K562 (cell line): ENCODE measurements around the gene OBP2A. TPM values are rescaled to one million over a fixed set of nuclear protein-coding genes. Genes with fewer than 3 reads are reported as not detected.
A peak's percentile ranks its signal among the peaks of the same experiment; 100 is the strongest.

ENCODE experiments used
- ATAC-seq: fragments of 200-7000 bp; cut with Tn5 transposase; 3 replicates; pipeline ENCODE4 v1.9.1; 2020; ENCODE audit warnings: moderate library complexity
- BruUV-seq: library from RNA; stranded (reverse); fragments of 400-500 nt; replicated peaks from 2 replicates; lab custom pipeline; 2021; lab: Mats Ljungman, UMichigan
- CTCF ChIA-PET: fragments of 300-600 bp; formaldehyde crosslinking; extraction: SDS; loops from one replicate; lab custom pipeline; 2021; ENCODE audit warnings: low intra/inter-chr PET ratio; lab: Yijun Ruan, JAX
- POLR2A ChIA-PET: fragments of 300-600, 350-650 bp; sonication (Branson Sonifier 250); formaldehyde crosslinking; extraction: SDS; loops from one replicate; lab custom pipeline; 2021; ENCODE audit warnings: antibody characterized with exemption, inconsistent platforms; lab: Yijun Ruan, JAX
- DNase-seq, 4 experiments: peaks; one replicate each; pipeline versions ENCODE4 v3.0.0 to v3.0.0-alpha.2; 2011 to 2018; ENCODE audit warnings: low spot score in 3 of 4, mixed read lengths in 3 of 4; ENCODE audit errors: extremely low read depth in 1 of 4
- FAIRE-seq: peaks from 2 replicates; lab custom pipeline; 2011; peaks lifted over from hg19 to GRCh38; lab: Jason Lieb, UNC
- H2AFZ ChIP-seq: 2 replicates; pipeline ENCODE4 v1.6.0; 2011; ENCODE audit warnings: low read depth, low read length, control low read depth, inconsistent platforms
- H3K27ac ChIP-seq: fragments of 200-600 bp; 3 replicates; pipeline ENCODE4 v1.8.0; 2011; ENCODE audit warnings: low read depth, mild to moderate bottlenecking, control low read depth, inconsistent platforms, low read length, moderate library complexity, mixed read lengths; ENCODE audit errors: extremely low read depth
- H3K27me3 ChIP-seq, 2 experiments: fragments of 300-600 bp in 1 of 2; 2 replicates in 1 of 2; 3 replicates in 1 of 2; pipeline versions ENCODE4 v1.6.0 to v1.8.0; 2011; ENCODE audit warnings: inconsistent platforms in 2 of 2, low read length in 2 of 2, mild to moderate bottlenecking in 1 of 2, mixed read lengths in 1 of 2, moderate library complexity in 1 of 2; ENCODE audit not compliant: control insufficient read depth in 2 of 2, insufficient read depth in 2 of 2
- H3K36me3 ChIP-seq: fragments of 300-600 bp; 3 replicates; pipeline ENCODE4 v1.8.0; 2011; ENCODE audit warnings: mild to moderate bottlenecking, low read length, inconsistent platforms; ENCODE audit not compliant: control insufficient read depth, insufficient read depth
- H3K4me1 ChIP-seq, 2 experiments: fragments of 200-600 bp in 1 of 2; replicated peaks in 1 of 2; 2 replicates in 1 of 2; 3 replicates in 1 of 2; pipeline versions ENCODE4 v1.5.1 to v1.8.0; 2011; ENCODE audit warnings: inconsistent platforms in 2 of 2, low read length in 2 of 2, mild to moderate bottlenecking in 1 of 2, mixed read lengths in 1 of 2, moderate library complexity in 1 of 2; ENCODE audit not compliant: control insufficient read depth in 2 of 2, insufficient read depth in 2 of 2
- H3K4me2 ChIP-seq: 2 replicates; pipeline ENCODE4 v1.6.1; 2011; ENCODE audit warnings: low read length, control low read depth, inconsistent platforms, mixed read lengths; ENCODE audit not compliant: insufficient read depth
- H3K4me3 ChIP-seq: fragments of 200-600 bp; sonication (generic), shearing (Covaris generic); 2 replicates; pipeline ENCODE4 v1.5.1; 2016; ENCODE audit warnings: control low read depth, inconsistent platforms
- H3K79me2 ChIP-seq: fragments of 200-600 bp; 3 replicates; pipeline ENCODE4 v1.8.0; 2011; ENCODE audit warnings: low read length, inconsistent platforms; ENCODE audit not compliant: control insufficient read depth, insufficient read depth
- H3K9ac ChIP-seq, 2 experiments: 2 replicates each; pipeline versions ENCODE4 v1.6.0 to v1.6.1; 2011; ENCODE audit warnings: low read depth in 2 of 2, low read length in 2 of 2, control low read depth in 1 of 2, inconsistent platforms in 1 of 2, mild to moderate bottlenecking in 1 of 2, mixed read lengths in 1 of 2; ENCODE audit not compliant: insufficient read depth in 1 of 2
- H3K9me1 ChIP-seq: one replicate; pipeline ENCODE4 v1.6.0; 2011; ENCODE audit warnings: inconsistent platforms, mild to moderate bottlenecking, low read length, moderate library complexity; ENCODE audit not compliant: control insufficient read depth, insufficient read depth
- H3K9me3 ChIP-seq: replicated peaks from 2 replicates; pipeline ENCODE4 v1.5.1; 2011; ENCODE audit warnings: low read depth, low read length, inconsistent platforms; ENCODE audit not compliant: control insufficient read depth, insufficient read depth
- H4K20me1 ChIP-seq: replicated peaks from 2 replicates; pipeline ENCODE4 v1.6.1; 2011; ENCODE audit warnings: low read length, inconsistent platforms, mixed read lengths; ENCODE audit not compliant: control insufficient read depth, insufficient read depth
- ARHGAP35 ChIP-seq: fragments of 450-650 bp; IDR thresholded peaks from 2 replicates; pipeline ENCODE4 v1.6.1; 2018; ENCODE audit not compliant: partially characterized antibody
- C11orf30 ChIP-seq: fragments of 450-650 bp; IDR thresholded peaks from 2 replicates; pipeline ENCODE4 v1.6.1; 2016; ENCODE audit warnings: low read depth, mild to moderate bottlenecking
- CBX3 ChIP-seq, 2 experiments: IDR thresholded peaks; 1 replicate in 1 of 2; 2 replicates in 1 of 2; pipeline ENCODE4 v1.6.1; 2012; ENCODE audit warnings: inconsistent platforms in 2 of 2, low read length in 2 of 2, borderline replicate concordance in 1 of 2, control low read depth in 1 of 2
- DIDO1 ChIP-seq: fragments of 450-650 bp; IDR thresholded peaks from 2 replicates; pipeline ENCODE4 v1.6.1; 2016; ENCODE audit warnings: low read depth, missing biosample characterization, missing genetic modification characterization
- ILK ChIP-seq: fragments of 450-650 bp; IDR thresholded peaks from 2 replicates; pipeline ENCODE4 v1.6.1; 2016; ENCODE audit warnings: missing genetic modification characterization, low read depth, mild to moderate bottlenecking, missing compliant biosample characterization, moderate library complexity, borderline replicate concordance
- KLF10 ChIP-seq: fragments of 250-450 bp; sonication (Bioruptor Pico); IDR thresholded peaks from 2 replicates; pipeline ENCODE4 v1.6.1; 2021; ENCODE audit warnings: matching md5 sums
- NFE2 ChIP-seq: IDR thresholded peaks from 2 replicates; pipeline ENCODE4 v1.6.1; 2014; ENCODE audit warnings: antibody characterized with exemption, low read depth
- NFRKB ChIP-seq: fragments of 450-650 bp; IDR thresholded peaks from 2 replicates; pipeline ENCODE4 v1.6.1; 2016; ENCODE audit warnings: low read depth
- PYGO2 ChIP-seq: fragments of 450-650 bp; IDR thresholded peaks from 2 replicates; pipeline ENCODE4 v1.6.1; 2016; ENCODE audit warnings: mild to moderate bottlenecking, missing genetic modification characterization, moderate library complexity, missing compliant biosample characterization
- SLC30A9 ChIP-seq: fragments of 250-450 bp; sonication (Bioruptor Pico); IDR thresholded peaks from 2 replicates; pipeline ENCODE4 v1.8.0; 2022; ENCODE audit warnings: mild to moderate bottlenecking, moderate library complexity
- U2AF1 ChIP-seq: fragments of 200-400 bp; formaldehyde crosslinking; optimal IDR thresholded peaks from 2 replicates; pipeline ENCODE3; 2017; ENCODE audit warnings: mild to moderate bottlenecking, low read depth, low read length, moderate library complexity
- WGBS: fragments of 100-300 bp; shearing (Covaris generic); methylation state at CpG from one replicate; pipeline ENCODE4 v1.1.6; 2016; ENCODE audit warnings: low coverage, mixed read lengths; ENCODE audit not compliant: insufficient coverage; ENCODE audit errors: missing lambda C conversion rate; 5-methylcytosine and 5-hydroxymethylcytosine counted together
- in situ Hi-C: fragments of 300-500 bp; cut with MboI; formaldehyde crosslinking; loops from 4 replicates; pipeline ENCODE4 v1.15.0; 2018; ENCODE audit warnings: inconsistent platforms, mixed read lengths
- intact Hi-C: fragments of 100-400 bp; cut with micrococcal nuclease; formaldehyde crosslinking; loops from 2 replicates; pipeline ENCODE4 v1.14.2; 2022
- polyA plus RNA-seq, 8 experiments: library from polyadenylated mRNA; depleted of rRNA in 4 of 8; stranded (reverse) in 5 of 8; unstranded in 3 of 8; fragments of >200 nt; fragmentation: Nextera tagmentation in 2 of 8; fragmentation: Illumina TruSeq in 1 of 8; extraction: Ambion mirVana in 2 of 8; extraction: Trizol in 1 of 8; gene quantifications; 2 replicates each; pipeline versions ENCODE4 v1.2.1 to v1.2.3, GENCODE V29; 2011 to 2014; ENCODE audit warnings: inconsistent platforms in 1 of 8, missing spikeins in 1 of 8
- total RNA-seq, 7 experiments: library from RNA; depleted of rRNA in 6 of 7; stranded (reverse); fragments of >200 nt in 6 of 7; fragmentation: Illumina TruSeq in 2 of 7; extraction: Trizol in 2 of 7; gene quantifications; 2 replicates each; pipeline versions ENCODE4 v1.2.1 to v1.2.3, GENCODE V29; 2011 to 2021; ENCODE audit warnings: low replicate concordance in 1 of 7
- TF ChIP-seq, protein P1 (sequence below): sonication (generic); formaldehyde crosslinking; IDR thresholded peaks from 2 replicates; pipeline ENCODE4 v1.8.0; 2022; ENCODE audit warnings: missing genetic modification reagents, mild to moderate bottlenecking, borderline replicate concordance
- TF ChIP-seq, protein P2 (sequence below): fragments of 450-650 bp; IDR thresholded peaks from 2 replicates; pipeline ENCODE4 v1.6.1; 2018; ENCODE audit warnings: mild to moderate bottlenecking, low read depth; ENCODE audit not compliant: partially characterized antibody

Gene OBP2A
- total and polyA plus RNA-seq, 9 of the 15 experiments (the other 6 are each of a cell fraction or from before 2014, with no cell fraction given): not detected

DNA sequence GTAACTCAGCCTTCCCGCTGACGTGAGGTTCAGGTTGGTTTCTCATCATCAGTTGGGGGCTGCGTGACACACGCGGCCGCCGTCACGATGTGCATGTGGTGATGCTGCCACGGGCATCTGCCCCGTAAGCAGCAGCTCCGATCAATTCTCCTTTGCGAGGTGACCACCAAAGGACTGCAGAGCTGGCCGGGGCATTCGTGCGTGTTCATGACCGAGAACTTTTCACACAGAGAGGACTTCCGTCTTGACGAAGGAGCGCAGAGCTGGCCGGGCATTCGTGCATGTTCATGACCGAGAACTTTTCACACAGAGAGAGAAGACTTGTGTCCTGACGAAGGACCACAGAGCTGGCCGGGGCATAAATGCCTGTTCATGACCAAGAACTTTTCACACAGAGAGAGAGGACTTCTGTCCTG, 28.5 kb upstream of the OBP2A start:
- Histone ChIP-seq H3K9ac (no peak overlapping the region), H3K9me1 (no peaks in the 10 kb centered on the region), H3K9me3 (no peaks in the 10 kb centered on the region), H3K36me3 (no peaks in the 10 kb centered on the region), H3K4me2 (no peak overlapping the region), H2AFZ (peak overlapping the region; percentile 4; the same call in 1 of the 2 replicates), H3K4me3 (no peak overlapping the region), H3K79me2 (no peaks in the 10 kb centered on the region), H3K27me3 (0 out of 5 replicates have a peak, but pooled peaks cover 0 to 2% of the 10 kb centered on the region in 2 experiments), H4K20me1 (no peaks in the 10 kb centered on the region), H3K27ac (no peak overlapping the region), H3K4me1 (peaks cover 5 to 22% of the 10 kb centered on the region in 2 experiments; a peak in 4 of 5 replicates)
- DNase-seq: no peak
- ATAC-seq: no peak
- WGBS: 40% methylated on average over 19 of the region's 24 CpGs
- in situ Hi-C loops: no loop called here
- no peak for FAIRE-seq
- CTCF ChIA-PET: no interaction called here
- TF ChIP-seq KLF10 (CRISPR knock-in tag): no peak
- no peak for TF ChIP-seq PYGO2 (tag)
- TF ChIP-seq NFRKB: no peak
- POLR2A ChIA-PET: interaction anchor here (1.1 kb wide), 2 partner anchors 12 to 13 kb away, joined by 3 to 4 read pairs; no protein-coding TSS in a partner anchor
- no TSS peak for BruUV-seq
- intact Hi-C loops: no loop called here

DNA sequence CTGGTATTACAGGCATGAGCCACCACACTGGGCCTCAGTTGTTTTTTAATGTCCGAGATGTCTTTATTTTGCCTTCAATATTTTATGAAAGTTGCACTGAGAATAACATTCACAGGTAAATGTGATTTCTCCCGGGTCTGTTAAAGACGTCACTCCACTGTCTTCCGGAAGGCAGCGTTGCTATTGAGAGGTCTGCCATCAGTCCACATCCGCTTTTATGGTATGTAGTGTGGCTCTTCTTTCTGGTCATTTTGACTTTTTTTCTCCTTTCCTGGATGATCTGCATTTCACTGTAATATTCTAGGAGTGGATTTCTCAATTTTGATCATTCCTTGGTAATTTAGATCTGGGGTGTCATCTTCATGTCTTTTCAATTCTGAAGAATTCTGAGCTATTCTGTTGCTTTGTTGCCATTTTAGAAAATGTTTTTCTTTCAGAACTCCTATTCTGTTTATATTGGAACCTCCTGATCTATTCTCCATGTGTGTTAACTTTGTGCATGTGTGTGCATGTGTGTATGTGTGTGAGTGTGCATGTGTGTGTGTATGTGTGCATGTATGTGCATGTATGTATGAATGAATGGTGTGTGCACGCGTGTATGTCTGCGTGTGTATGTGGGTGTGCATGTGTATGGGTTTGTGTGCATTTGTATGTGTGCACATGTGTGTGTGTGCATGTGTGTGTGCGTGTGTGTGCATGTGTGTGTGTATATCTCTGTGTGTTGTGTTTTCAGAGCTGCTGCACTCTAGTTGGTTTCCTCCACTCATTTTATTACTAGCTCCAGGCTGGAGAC, 26.6 kb upstream of the OBP2A start:
- Histone ChIP-seq H3K9me3 (no peaks in the 10 kb centered on the region), H3K27ac (no peak overlapping the region), H3K27me3 (0 out of 5 replicates have a peak, but pooled peaks cover 0 to 2% of the 10 kb centered on the region in 2 experiments), H3K9me1 (no peaks in the 10 kb centered on the region), H3K9ac (no peak overlapping the region), H3K4me1 (peaks cover 0 to 26% of the 10 kb centered on the region in 2 experiments; a peak in 2 of 5 replicates), H3K4me2 (no peak overlapping the region), H3K36me3 (no peaks in the 10 kb centered on the region), H2AFZ (no peak overlapping the region), H4K20me1 (no peaks in the 10 kb centered on the region), H3K4me3 (no peak overlapping the region), H3K79me2 (no peaks in the 10 kb centered on the region)
- DNase-seq (no peak), ATAC-seq (no peak), FAIRE-seq (peak; percentile 32)
- ChIA-PET POLR2A (interaction anchor here (1.0 kb wide), 1 partner anchor 30 kb away, joined by 3 read pairs; no protein-coding TSS in a partner anchor), CTCF (no interaction called here)
- no TSS peak for BruUV-seq
- 5% methylated on average over 10 of the region's 10 CpGs for WGBS
- intact Hi-C loops: no loop called here
- in situ Hi-C loops: no loop called here
- TF ChIP-seq SLC30A9 (CRISPR knock-in tag) (no peak), ILK (no peak), CBX3 (IDR thresholded peaks at IDR 0.05; ENCODE audit: borderline replicate concordance in 1 of 2, low read length in 2 of 2) (peak in 1 of 2 experiments; percentile 54; a peak in 1 of 3 replicates), U2AF1 (no peak), C11orf30 (no peak), ARHGAP35 (no peak), DIDO1 (tag) (no peak), NFE2 (no peak)
- TF ChIP-seq, protein P1, sequence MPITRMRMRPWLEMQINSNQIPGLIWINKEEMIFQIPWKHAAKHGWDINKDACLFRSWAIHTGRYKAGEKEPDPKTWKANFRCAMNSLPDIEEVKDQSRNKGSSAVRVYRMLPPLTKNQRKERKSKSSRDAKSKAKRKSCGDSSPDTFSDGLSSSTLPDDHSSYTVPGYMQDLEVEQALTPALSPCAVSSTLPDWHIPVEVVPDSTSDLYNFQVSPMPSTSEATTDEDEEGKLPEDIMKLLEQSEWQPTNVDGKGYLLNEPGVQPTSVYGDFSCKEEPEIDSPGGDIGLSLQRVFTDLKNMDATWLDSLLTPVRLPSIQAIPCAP (CRISPR knock-in tag): no peak
- TF ChIP-seq, protein P2, sequence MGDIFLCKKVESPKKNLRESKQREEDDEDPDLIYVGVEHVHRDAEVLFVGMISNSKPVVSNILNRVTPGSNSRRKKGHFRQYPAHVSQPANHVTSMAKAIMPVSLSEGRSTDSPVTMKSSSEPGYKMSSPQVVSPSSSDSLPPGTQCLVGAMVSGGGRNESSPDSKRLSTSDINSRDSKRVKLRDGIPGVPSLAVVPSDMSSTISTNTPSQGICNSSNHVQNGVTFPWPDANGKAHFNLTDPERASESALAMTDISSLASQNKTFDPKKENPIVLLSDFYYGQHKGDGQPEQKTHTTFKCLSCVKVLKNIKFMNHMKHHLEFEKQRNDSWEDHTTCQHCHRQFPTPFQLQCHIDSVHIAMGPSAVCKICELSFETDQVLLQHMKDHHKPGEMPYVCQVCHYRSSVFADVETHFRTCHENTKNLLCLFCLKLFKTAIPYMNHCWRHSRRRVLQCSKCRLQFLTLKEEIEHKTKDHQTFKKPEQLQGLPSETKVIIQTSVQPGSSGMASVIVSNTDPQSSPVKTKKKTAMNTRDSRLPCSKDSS: no peak
